GM21528 (cell line): ENCODE measurements around the gene BICDL2.

Experiments
- ATAC-seq: cut with Tn5 transposase; IDR thresholded peaks from one replicate; pipeline ENCODE4 v1.9.1; 2021; ENCODE audit warnings: mild to moderate bottlenecking, moderate library complexity; ENCODE audit not compliant: unreplicated experiment, low FRiP score

The BICDL2 gene

DNA sequence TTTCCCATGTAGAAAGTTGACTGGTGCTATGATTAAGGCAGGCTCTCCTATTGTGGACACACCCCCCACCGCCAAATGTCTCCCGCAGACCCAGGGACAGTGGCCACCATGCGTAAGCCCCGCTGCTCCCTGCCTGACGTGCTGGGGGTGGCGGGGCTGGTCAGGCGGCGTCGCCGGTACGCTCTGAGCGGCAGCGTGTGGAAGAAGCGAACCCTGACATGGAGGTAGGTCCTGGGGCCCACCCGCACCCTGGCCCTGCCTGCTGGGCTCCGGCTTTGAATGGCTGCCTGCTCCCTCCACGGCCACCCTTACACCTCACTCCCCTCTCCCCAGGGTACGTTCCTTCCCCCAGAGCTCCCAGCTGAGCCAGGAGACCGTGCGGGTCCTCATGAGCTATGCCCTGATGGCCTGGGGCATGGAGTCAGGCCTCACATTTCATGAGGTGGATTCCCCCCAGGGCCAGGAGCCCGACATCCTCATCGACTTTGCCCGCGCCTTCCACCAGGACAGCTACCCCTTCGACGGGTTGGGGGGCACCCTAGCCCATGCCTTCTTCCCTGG lies 13.3 kb upstream of the BICDL2 start:
- ATAC-seq: no peak

DNA sequence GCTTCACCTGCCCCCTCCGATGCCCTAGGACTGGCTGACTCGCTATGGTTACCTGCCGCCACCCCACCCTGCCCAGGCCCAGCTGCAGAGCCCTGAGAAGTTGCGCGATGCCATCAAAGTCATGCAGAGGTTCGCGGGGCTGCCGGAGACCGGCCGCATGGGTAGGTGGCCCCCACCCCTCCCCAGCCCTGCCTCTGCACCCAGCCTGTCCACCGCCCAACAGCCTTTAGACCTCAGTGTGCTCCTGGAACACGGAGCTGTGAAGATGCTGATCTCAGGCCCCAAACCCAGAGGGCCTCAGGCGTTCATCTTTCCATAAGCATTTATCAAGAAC lies 10.6 kb upstream of the BICDL2 start:
- no peak for ATAC-seq

- ATAC-seq: no peak
These were observed 10.1 kb upstream of the BICDL2 start for GRCh38 chr16:3046641-3047386.

GRCh38 chr16:3045758-3046640 lies 9.3 kb upstream of the BICDL2 start, which contains the start of gene MMP25:
MMP25 (plus strand) TSS chr16:3046561; CDS start chr16:3046918, 357 bp downstream.
- ATAC-seq: no peak

DNA sequence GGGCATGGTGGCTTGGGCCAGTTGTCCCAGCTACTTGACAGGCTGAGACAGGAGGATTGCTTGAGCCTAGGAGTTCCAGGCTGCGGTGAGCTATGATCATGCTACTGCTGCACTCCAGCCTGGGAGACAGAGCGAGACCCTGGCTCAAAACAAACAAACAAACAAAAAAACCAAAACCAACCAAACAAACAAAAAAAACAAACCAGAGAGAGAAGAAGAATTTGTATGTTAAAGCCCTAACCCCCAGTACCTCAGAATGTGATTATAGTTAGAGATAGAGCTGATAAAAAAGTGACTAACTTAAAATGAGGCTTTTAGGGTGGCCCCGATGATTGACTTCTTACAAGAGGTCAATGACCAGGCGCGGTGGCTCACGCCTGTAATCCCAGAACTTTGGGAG lies 8.0 kb upstream of the BICDL2 start:
- no peak for ATAC-seq

- no peak for ATAC-seq
These were observed 5.6 kb upstream of the BICDL2 start for GRCh38 chr16:3042376-3042775.

DNA sequence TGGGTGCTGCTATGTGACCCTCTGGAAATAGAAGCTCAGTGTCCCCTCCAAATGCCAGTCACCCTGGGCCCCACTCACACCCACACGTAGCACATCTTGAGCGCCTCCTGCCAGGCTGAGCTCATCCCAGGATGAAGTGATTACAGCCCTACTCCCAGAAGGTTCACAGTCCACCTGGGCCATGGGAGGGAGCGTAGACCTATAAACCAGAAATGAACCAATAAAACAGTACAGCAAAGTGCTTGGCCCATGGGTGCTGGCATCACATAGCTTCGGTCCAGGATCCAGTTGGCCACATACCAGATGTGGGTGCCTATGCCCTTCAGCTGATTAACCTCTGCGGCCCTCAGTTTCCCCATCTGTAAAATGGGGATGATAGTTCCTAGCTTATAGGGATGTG lies 2.2 kb upstream of the BICDL2 start:
- no peak for ATAC-seq

GRCh38 chr16:3038256-3038655 lies 1.5 kb upstream of the BICDL2 start:
- no peak for ATAC-seq

GRCh38 chr16:3035972-3036725 lies 595 bp downstream of the BICDL2 start:
- no peak for ATAC-seq

GRCh38 chr16:3035289-3035971 lies 1.3 kb downstream of the BICDL2 start:
- ATAC-seq: no peak

GRCh38 chr16:3032624-3033023 lies 4.1 kb downstream of the BICDL2 start:
- ATAC-seq: no peak

- no peak for ATAC-seq
These were observed 6.2 kb downstream of the BICDL2 start for GRCh38 chr16:3030222-3031212.

DNA sequence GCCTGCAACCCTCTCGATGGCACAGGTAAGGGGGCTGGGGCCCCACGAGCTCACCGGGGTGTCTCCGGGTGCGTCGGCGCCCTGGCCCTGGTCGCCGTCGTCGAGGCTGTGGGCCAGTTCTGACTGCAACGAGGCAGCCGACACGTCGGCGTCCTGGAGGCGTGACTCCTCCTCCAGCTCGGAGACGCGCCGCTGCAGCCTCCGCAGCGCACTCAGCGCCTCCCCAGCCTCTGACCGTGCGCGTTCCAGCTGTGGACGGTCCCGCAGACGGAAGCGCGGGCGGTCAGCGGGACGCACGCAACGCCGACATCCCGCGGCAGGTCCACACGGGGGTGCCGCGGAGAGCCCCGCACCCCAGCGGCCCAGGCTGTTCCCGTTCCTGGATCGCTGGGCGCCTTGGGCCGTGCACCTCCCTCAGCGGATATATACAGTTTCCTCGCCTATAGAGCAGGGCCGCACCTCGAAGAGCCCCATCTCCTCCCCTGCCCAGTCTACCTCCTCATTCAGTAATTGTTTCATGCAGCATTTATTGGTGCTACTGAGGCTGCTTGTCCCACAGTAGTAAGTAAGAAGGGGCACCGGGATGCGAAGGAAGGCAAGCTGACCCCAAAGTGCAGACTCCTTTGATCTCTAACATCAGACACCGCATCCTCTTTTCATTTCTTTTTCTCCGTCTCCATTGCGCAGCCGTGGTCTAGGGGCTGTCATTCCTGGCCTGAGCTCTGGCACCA lies 7.1 kb downstream of the BICDL2 start:
- no peak for ATAC-seq

DNA sequence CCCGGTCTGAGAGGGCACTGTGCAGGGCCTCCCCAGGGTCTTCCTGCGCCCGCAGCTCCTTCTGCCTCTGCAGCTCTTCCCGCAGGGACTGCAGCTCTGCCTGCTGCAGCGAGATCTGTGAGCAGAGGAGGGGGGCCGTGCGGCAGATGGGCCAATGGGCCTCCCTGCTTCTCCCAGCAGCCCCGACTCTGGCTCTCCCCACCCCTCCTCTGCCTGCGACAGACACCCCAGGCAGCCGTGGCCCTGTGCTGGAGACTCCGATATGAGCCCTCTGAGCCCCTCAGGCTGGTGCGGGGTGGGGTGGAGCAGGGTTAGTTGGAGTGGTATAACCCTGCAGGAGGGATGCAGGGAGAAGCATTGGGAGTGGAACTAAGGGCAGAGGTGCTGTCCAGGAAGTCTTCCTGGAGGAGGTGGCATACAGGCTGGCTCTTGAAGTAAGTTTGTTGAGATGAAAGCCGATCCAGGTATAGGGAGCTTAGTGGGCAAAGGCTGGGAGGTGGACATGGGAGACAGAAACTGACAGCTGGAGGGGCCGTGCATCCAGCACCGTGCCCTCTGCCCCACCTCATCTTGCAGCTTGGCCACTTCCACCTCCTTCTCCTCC lies 7.9 kb downstream of the BICDL2 start:
- ATAC-seq: no peak

- ATAC-seq: no peak
These were observed 8.6 kb downstream of the BICDL2 start for GRCh38 chr16:3027983-3028715.

DNA sequence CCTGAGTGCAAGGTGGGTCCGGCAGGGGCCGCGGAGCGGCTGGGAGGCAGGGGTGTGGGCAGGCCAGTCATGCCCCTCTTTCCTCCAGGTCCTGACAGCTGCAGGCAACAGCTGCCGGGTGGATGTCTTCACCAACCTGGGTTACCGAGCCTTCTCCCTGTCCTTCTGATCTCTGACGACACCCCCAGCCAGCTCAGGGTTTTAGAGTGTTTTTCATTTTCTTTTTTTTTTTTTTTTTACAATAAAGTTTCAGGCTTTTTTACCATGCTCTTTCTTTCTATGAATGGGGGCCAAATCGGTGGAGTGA lies 9.3 kb downstream of the BICDL2 start:
- no peak for ATAC-seq
